Esophagus squamous epithelium (tissue), 5 donors: ENCODE measurements around the gene FEZ2. TPM values are rescaled to one million over a fixed set of nuclear protein-coding genes. Genes with fewer than 3 reads are reported as not detected.

Source experiments
- DNase-seq: peaks from one replicate; lab custom pipeline; 2025; lab: John Stamatoyannopoulos, UW
- H3K27ac ChIP-seq, 4 donors: fragments of 200-600 bp; sonication (generic); one replicate each; pipeline ENCODE4 v1.5.1; 2016 to 2019; ENCODE audit warnings: mild to moderate bottlenecking in 1 of 4
- H3K27me3 ChIP-seq, 4 donors: fragments of 200-600 bp; sonication (generic); 1 replicate in 3 of 4; 2 replicates in 1 of 4; pipeline versions ENCODE4 v1.5.1 to v1.6.0; 2017 to 2021; ENCODE audit warnings: antibody characterized with exemption in 1 of 4
- H3K36me3 ChIP-seq, 3 donors: fragments of 200-600 bp; sonication (generic); one replicate each; pipeline ENCODE4 v1.5.1; 2016 to 2019
- H3K4me1 ChIP-seq, 3 donors: fragments of 200-600 bp; sonication (generic); one replicate each; pipeline ENCODE4 v1.5.1; 2017 to 2019
- H3K4me3 ChIP-seq, 4 donors: fragments of 200-600 bp; sonication (generic); 1 replicate in 3 of 4; 2 replicates in 1 of 4; pipeline ENCODE4 v1.5.1; 2016 to 2019; ENCODE audit warnings: mild to moderate bottlenecking in 2 of 4, moderate library complexity in 1 of 4
- H3K9me3 ChIP-seq, 3 donors: fragments of 200-600 bp; sonication (generic); one replicate each; pipeline ENCODE4 v1.5.1; 2016 to 2019
- POLR2A ChIP-seq, 4 donors: fragments of 450-650 bp; IDR thresholded peaks; one replicate each; pipeline ENCODE4 v1.6.1; 2017; ENCODE audit warnings: antibody characterized with exemption in 4 of 4, mild to moderate bottlenecking in 4 of 4, moderate library complexity in 3 of 4
- WGBS, 2 donors: methylation state at CpG; one replicate each; pipeline ENCODE4 v1.1.5; 2018; 5-methylcytosine and 5-hydroxymethylcytosine counted together
- intact Hi-C: fragments of 100-400 bp; cut with DNase I; formaldehyde crosslinking; loops from one replicate; pipeline ENCODE4 v1.15.0; 2022
- total RNA-seq, 4 donors: library from RNA; depleted of rRNA; stranded (reverse); fragments of >200 nt; gene quantifications; one replicate each; pipeline ENCODE4 v1.1.0, GENCODE V29; 2016
- TF ChIP-seq, protein P1 (sequence below), 6 experiments: fragments of 450-650 bp in 4 of 6; fragments of 200-600 bp in 2 of 6; sonication (generic) in 2 of 6; IDR thresholded peaks; one replicate each; pipeline ENCODE4 v1.5.1; 2016 to 2019; ENCODE audit warnings: antibody characterized with exemption in 6 of 6, mild to moderate bottlenecking in 4 of 6, moderate library complexity in 4 of 6
- donor health status: DM: yes; HTN: yes; CAD: no.

FEZ2 gene
- total RNA-seq, 4 donors from 2014 or later = 9.2 to 34.9 (median 26.4) TPM

DNA sequence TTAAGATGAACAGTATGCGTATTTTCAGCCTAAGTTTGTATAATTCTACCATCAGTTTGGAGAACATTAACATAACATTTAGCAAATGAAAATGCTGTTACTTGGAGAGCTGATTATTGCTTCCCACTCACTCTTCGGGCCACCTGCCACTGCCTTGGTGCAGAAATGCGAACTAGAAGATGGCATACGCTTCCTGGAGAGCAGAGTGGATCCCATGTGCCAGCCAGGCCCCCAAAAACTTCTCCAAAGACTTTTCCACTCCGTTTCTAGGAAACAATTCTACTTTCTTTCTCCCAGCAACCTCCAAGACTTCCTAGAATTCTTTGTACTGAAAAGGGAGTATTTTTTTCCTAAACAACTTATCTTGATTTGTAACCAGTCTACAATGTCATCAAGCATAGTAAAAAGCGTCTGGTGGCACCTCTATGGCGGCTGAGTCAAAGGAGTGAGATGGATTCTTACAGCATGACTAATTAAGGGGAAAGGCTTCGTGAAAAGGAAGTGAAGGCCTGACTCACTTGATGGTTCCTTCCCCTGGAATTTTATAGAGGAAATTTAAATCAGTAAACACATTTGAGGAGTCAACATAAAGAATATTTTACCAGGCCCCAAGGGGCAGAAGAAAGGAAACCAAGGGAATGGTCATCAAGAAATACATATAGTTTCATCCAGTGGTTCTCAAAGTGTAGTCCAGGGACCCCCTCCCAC, 36.6 kb downstream of the FEZ2 start:
- Histone ChIP-seq H3K4me3 (no peak overlapping the region), H3K9me3 (no peaks in the 10 kb centered on the region), H3K4me1 (peaks cover 0 to 28% (median 23%) of the 10 kb centered on the region in 3 donors), H3K27me3 (no peaks in the 10 kb centered on the region), H3K27ac (peak overlapping the region; percentile 26 to 66 (median 44)), H3K36me3 (peaks cover 0 to 35% (median 0%) of the 10 kb centered on the region in 3 donors)
- intact Hi-C loops = no loop called here
- DNase-seq = no peak
- no peak for TF ChIP-seq POLR2A (IDR thresholded peaks at IDR 0.05)
- TF ChIP-seq, protein P1, sequence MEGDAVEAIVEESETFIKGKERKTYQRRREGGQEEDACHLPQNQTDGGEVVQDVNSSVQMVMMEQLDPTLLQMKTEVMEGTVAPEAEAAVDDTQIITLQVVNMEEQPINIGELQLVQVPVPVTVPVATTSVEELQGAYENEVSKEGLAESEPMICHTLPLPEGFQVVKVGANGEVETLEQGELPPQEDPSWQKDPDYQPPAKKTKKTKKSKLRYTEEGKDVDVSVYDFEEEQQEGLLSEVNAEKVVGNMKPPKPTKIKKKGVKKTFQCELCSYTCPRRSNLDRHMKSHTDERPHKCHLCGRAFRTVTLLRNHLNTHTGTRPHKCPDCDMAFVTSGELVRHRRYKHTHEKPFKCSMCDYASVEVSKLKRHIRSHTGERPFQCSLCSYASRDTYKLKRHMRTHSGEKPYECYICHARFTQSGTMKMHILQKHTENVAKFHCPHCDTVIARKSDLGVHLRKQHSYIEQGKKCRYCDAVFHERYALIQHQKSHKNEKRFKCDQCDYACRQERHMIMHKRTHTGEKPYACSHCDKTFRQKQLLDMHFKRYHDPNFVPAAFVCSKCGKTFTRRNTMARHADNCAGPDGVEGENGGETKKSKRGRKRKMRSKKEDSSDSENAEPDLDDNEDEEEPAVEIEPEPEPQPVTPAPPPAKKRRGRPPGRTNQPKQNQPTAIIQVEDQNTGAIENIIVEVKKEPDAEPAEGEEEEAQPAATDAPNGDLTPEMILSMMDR (IDR thresholded peaks at IDR 0.05) = no peak
- WGBS, 2 donors = 52 to 55% methylated on average over 8 of the region's 8 CpGs

DNA sequence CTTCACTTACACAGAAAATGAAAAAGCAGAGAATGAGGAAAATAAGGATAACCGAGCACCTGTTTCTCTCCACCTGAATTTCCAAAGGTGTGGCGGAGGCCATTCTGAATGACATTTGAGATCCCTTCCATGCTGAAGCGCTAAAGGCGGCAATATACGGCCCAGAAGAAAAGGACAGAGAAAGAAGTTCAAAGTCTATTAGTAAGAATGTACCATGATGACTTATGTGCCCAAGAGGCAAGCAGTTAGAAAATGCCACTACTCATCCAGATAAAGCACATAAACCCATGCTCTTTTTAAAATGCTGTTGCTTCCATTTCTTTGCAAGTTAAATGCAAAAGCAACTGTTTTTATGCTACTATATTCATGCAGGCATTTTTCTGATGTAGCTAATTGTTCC, 37.2 kb downstream of the FEZ2 start:
- Histone ChIP-seq H3K27me3 (no peaks in the 10 kb centered on the region), H3K27ac (peak overlapping the region in 2 of 4 donors; percentile 59 to 66), H3K9me3 (no peaks in the 10 kb centered on the region), H3K4me1 (peaks cover 0 to 28% (median 23%) of the 10 kb centered on the region in 3 donors), H3K36me3 (peaks cover 0 to 35% (median 0%) of the 10 kb centered on the region in 3 donors), H3K4me3 (no peak overlapping the region)
- TF ChIP-seq POLR2A (IDR thresholded peaks at IDR 0.05) = no peak
- TF ChIP-seq, protein P1 (IDR thresholded peaks at IDR 0.05) = no peak
- no peak for DNase-seq
- WGBS, 2 donors = 93 to 96% methylated on average over 5 of the region's 5 CpGs
- intact Hi-C loops = no loop called here

DNA sequence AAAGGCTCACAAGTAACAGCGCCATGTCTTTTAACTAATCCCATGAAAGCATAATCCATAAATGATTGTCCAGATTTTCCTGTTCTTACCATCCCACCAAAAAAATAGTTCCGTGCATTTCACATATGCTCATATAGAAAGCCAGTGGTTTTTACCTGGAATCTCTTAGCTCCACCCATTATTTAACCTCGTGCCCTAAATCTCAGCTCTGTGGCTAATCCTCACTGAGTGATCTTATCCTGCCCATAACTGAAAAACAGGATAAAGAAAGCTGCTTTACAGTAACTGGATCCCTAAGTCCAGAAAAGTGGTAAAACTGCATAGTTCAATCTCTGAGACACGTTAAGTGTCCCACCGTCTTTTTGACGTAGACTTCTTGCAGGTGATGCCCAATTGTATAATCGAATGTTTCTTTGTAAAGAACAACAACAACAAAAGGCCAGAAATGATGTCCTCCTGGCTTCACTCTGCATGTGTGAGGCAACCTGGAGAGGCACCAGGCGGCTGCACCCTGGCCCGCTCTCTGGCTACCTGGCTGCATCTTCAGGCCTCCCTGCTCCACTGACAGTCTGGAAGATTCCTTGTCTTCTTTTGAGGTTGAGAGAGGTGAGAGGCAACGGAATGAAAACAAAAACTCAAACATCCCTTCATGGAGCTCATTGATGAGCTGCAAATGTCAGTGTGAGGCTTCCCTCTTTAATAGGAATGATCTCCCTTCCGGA, 38.6 kb downstream of the FEZ2 start:
- Histone ChIP-seq H3K4me1 (peaks cover 0 to 28% (median 23%) of the 10 kb centered on the region in 3 donors), H3K27ac (no peak overlapping the region), H3K9me3 (no peaks in the 10 kb centered on the region), H3K27me3 (no peaks in the 10 kb centered on the region), H3K36me3 (peaks cover 0 to 36% (median 0%) of the 10 kb centered on the region in 3 donors), H3K4me3 (no peak overlapping the region)
- WGBS, 2 donors = 85 to 95% methylated on average over 11 of the region's 11 CpGs
- intact Hi-C loops = no loop called here
- DNase-seq = no peak
- TF ChIP-seq POLR2A (IDR thresholded peaks at IDR 0.05) = no peak
- TF ChIP-seq, protein P1 (IDR thresholded peaks at IDR 0.05) = no peak

DNA sequence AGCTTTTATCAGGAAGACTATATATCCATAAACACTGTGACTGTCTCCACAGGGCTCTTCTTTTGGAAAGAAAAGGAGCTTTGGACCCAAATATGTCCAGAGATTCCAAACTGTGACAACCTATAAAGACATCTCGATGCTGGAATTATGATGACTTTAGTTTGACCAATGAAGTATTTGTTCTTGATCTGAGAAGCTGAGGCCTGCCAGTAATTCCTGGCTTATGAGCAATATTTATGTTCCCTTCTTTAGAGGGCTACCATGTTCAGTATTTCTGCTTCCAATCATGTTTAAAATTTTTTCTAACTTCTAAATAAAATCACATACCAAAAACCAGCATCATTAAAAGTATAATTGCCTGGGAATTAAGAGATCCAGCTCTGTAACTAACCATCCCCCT, 41.1 kb downstream of the FEZ2 start:
- Histone ChIP-seq H3K27me3 (no peaks in the 10 kb centered on the region), H3K4me1 (peaks cover 0 to 12% (median 2%) of the 10 kb centered on the region in 3 donors), H3K27ac (peak overlapping the region in 1 of 4 donors; percentile 29), H3K4me3 (no peak overlapping the region), H3K36me3 (peaks cover 0 to 60% (median 1%) of the 10 kb centered on the region in 3 donors), H3K9me3 (no peaks in the 10 kb centered on the region)
- no peak for DNase-seq
- TF ChIP-seq, protein P1 (IDR thresholded peaks at IDR 0.05) = no peak
- TF ChIP-seq POLR2A (IDR thresholded peaks at IDR 0.05) = no peak
- 57 to 58% methylated on average over 1 of the region's 1 CpG for WGBS, 2 donors
- intact Hi-C loops = no loop called here

DNA sequence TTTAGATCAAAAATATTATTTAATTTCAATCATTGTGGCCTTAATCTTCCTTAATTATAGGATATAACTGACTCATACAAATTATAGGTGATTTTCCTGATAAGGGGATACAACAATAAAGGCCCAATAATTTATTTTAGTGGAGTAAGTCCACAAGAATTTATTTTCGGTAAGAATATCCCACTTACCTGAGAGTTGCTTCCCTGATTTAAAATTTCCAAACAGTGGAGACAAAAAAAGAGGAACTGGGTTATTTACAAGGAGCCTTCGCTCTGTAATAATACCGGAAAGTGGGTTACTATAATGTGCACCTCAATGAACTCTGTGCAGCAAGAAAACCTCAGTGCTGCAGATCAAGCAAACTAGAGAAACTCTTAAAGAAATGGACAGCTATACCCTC, 42.2 kb downstream of the FEZ2 start:
- TF ChIP-seq, protein P1 (IDR thresholded peaks at IDR 0.05) = no peak
- no peak for TF ChIP-seq POLR2A (IDR thresholded peaks at IDR 0.05)
- H3K27me3 ChIP-seq = no peaks in the 10 kb centered on the region
- 92 to 95% methylated on average over 3 of the region's 3 CpGs for WGBS, 2 donors
- H3K27ac ChIP-seq = peak overlapping the region in 1 of 4 donors; percentile 29
- intact Hi-C loops = no loop called here
- DNase-seq = no peak
- peaks cover 0 to 1% (median 0%) of the 10 kb centered on the region in 3 donors for H3K4me1 ChIP-seq
- H3K36me3 ChIP-seq = peaks cover 0 to 69% (median 4%) of the 10 kb centered on the region in 3 donors
- H3K4me3 ChIP-seq = no peak overlapping the region
- H3K9me3 ChIP-seq = no peaks in the 10 kb centered on the region
